Posterior cingulate gyrus (tissue), 11 donors: ENCODE measurements around the gene SND1.
A peak's percentile ranks its signal among the peaks of the same experiment; 100 is the strongest.

Experiments used
- DNase-seq, 10 donors: peaks; one replicate each; pipeline versions ENCODE4 v3.0.0 to v3.0.0-alpha.2; 2020 to 2021; ENCODE audit warnings: mixed read lengths in 3 of 10
- intact Hi-C: fragments of 100-400 bp; cut with DNase I; formaldehyde crosslinking; loops from one replicate; pipeline ENCODE4 v1.15.1; 2023

Gene SND1

GRCh38 chr7:127916735-127917134 is 264.7 kb downstream of the SND1 start:
- DNase-seq, result no peak

DNA sequence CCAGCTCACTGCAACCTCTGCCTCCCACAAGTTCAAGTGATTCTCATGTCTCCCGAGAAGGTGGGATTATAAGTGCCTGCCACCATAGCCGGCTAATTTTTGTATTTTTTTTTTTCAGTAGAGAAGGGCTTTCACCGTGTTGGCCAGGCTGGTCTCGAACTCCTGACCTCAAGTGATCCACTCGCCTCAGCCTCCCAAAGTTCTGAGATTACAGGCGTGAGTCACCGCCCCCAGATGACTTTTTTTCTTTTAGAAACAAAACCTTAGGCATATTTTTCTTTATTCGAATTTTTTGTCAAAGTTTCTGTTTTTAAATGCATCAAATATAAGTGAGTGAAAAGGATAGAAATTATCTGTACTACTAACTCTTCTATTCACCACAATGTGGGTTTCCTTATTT is 266.1 kb downstream of the SND1 start:
- intact Hi-C loops, result no loop called here
- DNase-seq, result no peak

More at GRCh38 chr7:127916735-127917134, 264.7 kb downstream of the SND1 start:
- intact Hi-C loops, result no loop called here

- no peak for DNase-seq
- intact Hi-C loops, result no loop called here
Observed at GRCh38 chr7:127920787-127921438, 268.9 kb downstream of the SND1 start.

- intact Hi-C loops, result no loop called here
- DNase-seq, result no peak
Observed at GRCh38 chr7:127922656-127923055, 270.7 kb downstream of the SND1 start.

DNA sequence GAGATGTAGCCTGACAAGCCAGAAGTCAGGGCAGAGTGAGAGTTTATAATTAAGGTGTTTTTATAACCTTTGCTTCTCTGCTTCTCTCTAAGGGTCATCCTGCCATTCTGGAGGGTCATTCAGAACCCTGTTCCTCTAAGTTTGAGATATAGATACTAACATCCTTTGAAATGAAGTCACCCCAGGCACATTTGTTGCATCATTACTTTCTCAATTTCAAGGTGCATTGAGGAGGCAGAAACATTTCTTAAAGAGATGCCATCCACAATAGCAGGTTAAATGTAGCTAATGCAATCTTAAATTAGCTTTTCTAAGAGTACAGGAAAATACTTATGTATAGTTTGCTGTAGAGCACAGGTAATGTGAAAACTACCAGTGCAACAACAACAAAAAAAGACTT is 272.9 kb downstream of the SND1 start:
- intact Hi-C loops, result no loop called here
- DNase-seq, result no peak

- intact Hi-C loops, result no loop called here
- no peak for DNase-seq
Observed at GRCh38 chr7:127927348-127927696, 275.3 kb downstream of the SND1 start.

DNA sequence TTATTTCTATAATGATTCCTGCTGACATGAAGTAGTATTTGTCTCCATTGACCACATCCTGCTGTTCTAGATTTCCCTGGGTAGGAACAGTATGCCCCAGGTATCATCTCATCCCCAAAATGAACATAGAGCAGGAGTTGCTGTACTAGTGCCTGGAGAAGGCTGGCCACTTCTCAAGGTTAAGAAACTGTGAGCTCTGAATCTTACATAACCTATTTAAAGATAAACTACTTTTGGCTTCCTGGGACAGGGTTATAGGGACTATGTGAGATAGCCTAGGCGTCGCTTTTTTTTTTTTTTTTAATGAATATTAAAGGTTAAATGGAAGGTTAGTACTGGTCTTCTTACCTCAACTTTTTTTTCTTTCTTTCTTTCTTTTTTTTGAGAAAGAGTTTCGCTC is 276.2 kb downstream of the SND1 start:
- intact Hi-C loops, result no loop called here
- no peak for DNase-seq

DNA sequence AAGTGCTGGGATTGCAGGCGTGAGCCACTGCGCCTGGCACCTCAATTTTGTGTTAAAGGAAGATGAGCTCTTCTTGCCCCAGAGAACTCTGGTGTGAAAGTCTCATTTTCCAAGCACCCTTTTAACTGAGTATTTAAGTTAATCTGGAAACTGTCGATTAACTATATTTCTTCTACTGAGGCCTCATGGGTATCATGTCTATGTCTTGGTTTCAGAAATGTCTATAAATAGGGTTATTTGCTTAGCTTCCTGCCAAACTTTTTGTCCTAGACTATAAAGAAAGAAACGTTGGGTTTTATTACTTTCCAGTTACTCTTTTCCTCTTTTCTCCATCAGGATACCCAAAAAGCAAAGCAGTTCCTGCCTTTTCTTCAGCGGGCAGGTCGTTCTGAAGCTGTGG is 276.9 kb downstream of the SND1 start:
- intact Hi-C loops, result no loop called here
- DNase-seq, result no peak

- intact Hi-C loops, result no loop called here
- DNase-seq, result no peak
Observed at GRCh38 chr7:127930341-127931328, 278.6 kb downstream of the SND1 start.

DNA sequence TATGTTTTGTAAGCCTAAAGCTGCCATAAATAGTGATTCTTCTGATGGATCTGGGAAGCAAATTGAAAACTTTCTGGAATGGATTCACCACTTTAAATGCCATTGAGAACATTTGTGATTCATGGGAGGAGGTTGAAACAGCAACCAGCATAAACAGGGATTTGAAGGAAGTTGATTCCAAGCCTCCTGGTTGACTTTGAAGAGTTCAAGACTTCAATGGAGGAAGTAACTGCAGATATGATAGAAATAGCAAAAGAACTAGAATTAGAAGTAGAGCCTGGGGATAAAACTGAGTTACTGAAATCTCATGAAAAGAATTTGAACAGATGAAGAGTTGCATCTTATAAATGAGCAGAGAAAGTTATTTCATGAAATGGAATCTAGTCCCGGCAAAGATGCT is 280.1 kb downstream of the SND1 start:
- intact Hi-C loops, result no loop called here
- no peak for DNase-seq

DNA sequence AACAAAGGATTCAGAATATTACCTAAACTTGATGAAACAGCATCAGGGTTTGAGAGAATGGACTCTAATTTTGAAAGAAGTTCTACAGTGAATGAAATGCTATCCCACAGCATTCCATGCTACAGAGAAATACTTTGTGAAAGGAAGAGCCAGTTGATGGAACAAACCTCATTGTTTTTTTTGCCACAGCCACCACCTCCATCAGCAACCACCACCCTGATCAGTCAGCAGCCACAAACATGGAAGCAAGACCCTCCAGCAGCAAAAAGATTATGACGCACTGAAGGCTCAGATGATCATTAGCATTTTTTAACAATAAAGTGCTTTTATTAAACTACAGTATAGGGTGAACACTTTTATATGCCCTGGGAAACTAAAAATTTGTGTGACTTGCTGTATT is 280.5 kb downstream of the SND1 start:
- intact Hi-C loops, result no loop called here
- DNase-seq, result no peak

DNA sequence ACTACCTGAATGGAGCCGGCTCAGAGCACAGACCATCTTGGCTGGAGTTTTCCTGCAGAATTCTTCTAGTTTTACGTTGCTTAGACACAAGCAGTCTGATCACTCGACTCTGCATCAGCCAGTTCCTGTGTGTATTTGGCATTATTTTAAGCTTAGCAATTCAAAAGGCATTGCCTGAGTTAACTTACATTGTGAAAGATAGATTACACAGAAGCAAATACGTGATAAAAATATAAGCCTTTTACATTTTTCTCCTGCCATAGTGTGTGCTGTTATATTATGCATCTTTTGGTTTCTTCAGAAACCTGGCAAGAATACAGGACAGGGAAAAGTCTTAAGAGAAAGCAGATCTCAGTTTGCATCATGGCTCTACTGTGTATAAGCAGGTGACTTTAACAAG is 281.2 kb downstream of the SND1 start:
- DNase-seq, result peak in 1 of 10 donors; percentile 9

GRCh38 chr7:127934711-127935110 is 282.7 kb downstream of the SND1 start:
- no peak for DNase-seq
- intact Hi-C loops, result no loop called here

More for the DNA sequence above, 281.2 kb downstream of the SND1 start:
- intact Hi-C loops, result no loop called here

GRCh38 chr7:127935847-127936376 is 283.9 kb downstream of the SND1 start:
- intact Hi-C loops, result no loop called here
- no peak for DNase-seq

DNA sequence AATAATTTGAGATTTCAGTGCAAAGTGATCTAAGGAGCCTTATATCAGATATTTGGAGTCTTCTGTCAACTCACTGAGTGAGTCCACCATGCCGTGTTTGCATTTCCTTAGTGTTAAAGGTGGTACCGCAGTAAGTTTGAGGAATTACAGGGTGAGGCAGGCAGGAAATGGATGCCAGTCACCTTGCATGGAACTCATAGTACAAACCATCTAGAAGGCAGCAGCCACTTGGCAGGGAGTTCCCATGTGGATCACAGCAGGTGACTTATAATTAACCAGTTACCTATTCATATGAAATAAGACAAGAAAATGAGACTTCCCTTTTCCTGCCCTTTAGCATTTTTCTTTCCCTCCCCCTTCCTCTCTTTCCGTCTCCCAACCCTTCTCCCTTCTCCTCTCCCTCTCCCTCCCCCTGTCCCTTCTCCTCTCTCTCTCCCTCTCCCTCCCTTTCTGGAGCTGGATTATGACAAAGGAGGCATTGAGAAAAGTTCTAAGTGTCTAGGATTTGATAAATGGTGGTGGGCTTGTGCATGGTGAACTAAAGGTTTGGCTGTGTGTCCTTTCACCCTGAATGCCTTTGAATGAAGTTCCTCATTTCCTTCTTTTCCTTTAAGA is 285.2 kb downstream of the SND1 start:
- intact Hi-C loops, result no loop called here
- DNase-seq, result no peak

- intact Hi-C loops, result no loop called here
- no peak for DNase-seq
Observed at GRCh38 chr7:127938588-127938987, 286.6 kb downstream of the SND1 start.

GRCh38 chr7:127940381-127941160 is 288.6 kb downstream of the SND1 start:
- intact Hi-C loops, result loop anchor here (5.0 kb wide), 1 partner anchor 77 kb away; no protein-coding TSS in a partner anchor
- peak in 2 of 10 donors; percentile 8 to 81 for DNase-seq

DNA sequence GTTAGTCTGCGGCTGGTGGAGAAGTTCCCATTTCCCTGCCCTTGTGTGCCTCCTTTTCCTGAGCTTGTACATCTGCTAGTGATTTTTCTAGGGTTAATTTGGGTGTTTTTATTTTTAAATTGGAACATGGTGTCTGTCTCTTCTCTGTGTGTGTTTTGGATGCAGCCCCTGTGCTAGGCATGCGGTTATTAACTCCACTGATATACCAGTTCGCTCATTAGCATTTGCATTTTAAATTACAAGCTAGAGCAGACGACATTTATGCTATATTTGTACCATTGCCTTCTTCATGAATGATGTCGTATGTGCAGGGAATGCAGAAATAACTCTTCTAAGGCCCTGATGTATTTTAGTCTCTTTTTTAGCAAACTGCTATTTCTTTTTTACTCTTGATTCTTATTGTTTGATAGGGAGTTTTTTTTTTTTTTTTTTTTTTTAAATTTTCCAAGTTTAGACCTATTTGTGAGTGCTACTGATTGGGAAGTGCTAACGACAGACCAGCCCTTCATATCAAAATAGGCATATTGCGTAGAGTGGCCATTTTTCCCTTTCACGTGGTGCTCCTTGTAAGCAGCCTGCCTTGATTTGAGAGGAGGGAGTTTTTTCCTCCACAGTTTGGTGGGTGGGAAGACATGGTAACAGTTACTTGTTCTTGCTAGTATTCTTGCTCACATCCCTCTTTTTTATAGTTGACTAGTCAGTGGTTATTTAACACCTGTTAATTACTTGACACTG is 289.6 kb downstream of the SND1 start:
- DNase-seq, result peak in 1 of 10 donors; percentile 9
- intact Hi-C loops, result loop anchor here (5.0 kb wide), 1 partner anchor 76 kb away; no protein-coding TSS in a partner anchor
